Loucy (cell line): Measurements from ENCODE around the gene RAB26.

Source experiments
- H2AFZ ChIP-seq: fragments of 200-600 bp; sonication (generic); 2 replicates; pipeline ENCODE4 v1.6.0; 2016; ENCODE audit warnings: antibody characterized with exemption, mild to moderate bottlenecking, low read length, moderate library complexity
- H3F3A ChIP-seq: fragments of 200-600 bp; 2 replicates; pipeline ENCODE4 v1.6.0; 2016; ENCODE audit warnings: antibody characterized with exemption, low read depth, mild to moderate bottlenecking
- H3K27me3 ChIP-seq: fragments of 200-600 bp; sonication (generic); 2 replicates; pipeline ENCODE4 v1.6.1; 2014; ENCODE audit warnings: low read length, mild to moderate bottlenecking; ENCODE audit not compliant: insufficient read depth, poor library complexity, severe bottlenecking
- H3K36me3 ChIP-seq: fragments of 200-600 bp; sonication (generic); 2 replicates; pipeline ENCODE4 v1.6.1; 2016; ENCODE audit warnings: low read length; ENCODE audit not compliant: insufficient read depth
- H3K4me1 ChIP-seq: fragments of 200-600 bp; sonication (generic); 2 replicates; pipeline ENCODE4 v1.5.1; 2014; ENCODE audit warnings: low read length, mild to moderate bottlenecking; ENCODE audit not compliant: insufficient read depth, poor library complexity, severe bottlenecking
- H3K4me2 ChIP-seq: fragments of 200-600 bp; sonication (generic); 2 replicates; pipeline ENCODE4 v1.6.0; 2014; ENCODE audit warnings: antibody characterized with exemption, low read length, low read depth, mild to moderate bottlenecking; ENCODE audit not compliant: poor library complexity, severe bottlenecking
- H3K4me3 ChIP-seq: fragments of 200-600 bp; sonication (generic); 2 replicates; pipeline ENCODE4 v1.5.1; 2014; ENCODE audit warnings: low read length, mild to moderate bottlenecking, mixed read lengths; ENCODE audit not compliant: poor library complexity, severe bottlenecking
- H3K79me2 ChIP-seq: fragments of 200-600 bp; sonication (generic); 2 replicates; pipeline ENCODE4 v1.6.1; 2014; ENCODE audit warnings: low read length; ENCODE audit not compliant: insufficient read depth
- H3K9ac ChIP-seq: fragments of 200-600 bp; sonication (generic); 2 replicates; pipeline ENCODE4 v1.6.0; 2014; ENCODE audit warnings: mild to moderate bottlenecking, low read depth, low read length, moderate library complexity; ENCODE audit not compliant: poor library complexity, severe bottlenecking
- H3K9me2 ChIP-seq: fragments of 200-600 bp; sonication (generic); replicated peaks from 2 replicates; pipeline ENCODE4 v1.6.1; 2016; ENCODE audit warnings: low read depth, low read length, mixed read lengths
- H3K9me3 ChIP-seq: fragments of 200-600 bp; sonication (generic); 2 replicates; pipeline ENCODE4 v1.6.1; 2014; ENCODE audit warnings: mild to moderate bottlenecking, antibody characterized with exemption, low read length, low read depth; ENCODE audit not compliant: insufficient read depth
- H4K20me1 ChIP-seq: fragments of 200-600 bp; sonication (generic); 2 replicates; pipeline ENCODE4 v1.6.0; 2014; ENCODE audit warnings: antibody characterized with exemption, low read length, mild to moderate bottlenecking; ENCODE audit not compliant: insufficient read depth, poor library complexity, severe bottlenecking
- EZH2phosphoT487 ChIP-seq: fragments of 200-600 bp; IDR thresholded peaks from 2 replicates; pipeline ENCODE4 v1.6.1; 2018; ENCODE audit warnings: antibody characterized with exemption, mild to moderate bottlenecking, moderate library complexity, borderline replicate concordance
- TF ChIP-seq, protein P1 (sequence below): fragments of 200-600 bp; sonication (generic); conservative IDR thresholded peaks from 2 replicates; pipeline ENCODE4 v1.5.1; 2014; ENCODE audit warnings: mild to moderate bottlenecking, antibody characterized with exemption, low read length

RAB26 gene

DNA sequence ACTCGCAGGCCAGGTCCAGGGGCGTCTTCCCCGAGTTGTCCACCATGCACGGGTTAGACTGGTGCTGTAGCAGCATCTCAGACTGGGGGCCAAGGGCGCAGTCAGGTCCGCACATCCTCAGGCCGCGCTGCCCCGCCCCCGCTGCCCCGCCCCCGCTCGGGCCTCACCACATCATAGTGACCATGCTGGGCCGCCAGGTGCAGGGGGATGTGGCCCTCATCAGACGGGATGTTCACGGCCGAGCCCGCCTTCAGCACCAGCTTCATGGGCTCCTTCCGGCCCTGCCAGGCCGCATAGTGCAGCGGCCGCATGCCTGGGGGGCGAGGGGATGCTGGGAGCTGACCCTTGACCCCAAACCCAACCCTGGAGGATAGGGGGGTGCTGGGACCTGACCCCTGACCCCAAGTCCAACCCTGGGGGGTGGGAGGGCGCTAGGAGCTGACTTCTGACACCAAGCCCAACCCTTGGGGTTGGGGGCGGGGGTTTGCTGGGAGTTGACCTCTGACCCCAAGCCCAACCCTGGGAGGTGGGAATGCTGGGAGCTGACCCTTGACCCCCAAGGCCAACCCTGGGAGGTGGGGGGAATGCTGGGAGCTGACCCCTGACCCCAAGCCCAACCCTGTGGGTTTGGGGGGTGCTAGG, 40.9 kb downstream of the RAB26 start:
- no peak overlapping the region for H3K4me2 ChIP-seq
- TF ChIP-seq, protein P1, sequence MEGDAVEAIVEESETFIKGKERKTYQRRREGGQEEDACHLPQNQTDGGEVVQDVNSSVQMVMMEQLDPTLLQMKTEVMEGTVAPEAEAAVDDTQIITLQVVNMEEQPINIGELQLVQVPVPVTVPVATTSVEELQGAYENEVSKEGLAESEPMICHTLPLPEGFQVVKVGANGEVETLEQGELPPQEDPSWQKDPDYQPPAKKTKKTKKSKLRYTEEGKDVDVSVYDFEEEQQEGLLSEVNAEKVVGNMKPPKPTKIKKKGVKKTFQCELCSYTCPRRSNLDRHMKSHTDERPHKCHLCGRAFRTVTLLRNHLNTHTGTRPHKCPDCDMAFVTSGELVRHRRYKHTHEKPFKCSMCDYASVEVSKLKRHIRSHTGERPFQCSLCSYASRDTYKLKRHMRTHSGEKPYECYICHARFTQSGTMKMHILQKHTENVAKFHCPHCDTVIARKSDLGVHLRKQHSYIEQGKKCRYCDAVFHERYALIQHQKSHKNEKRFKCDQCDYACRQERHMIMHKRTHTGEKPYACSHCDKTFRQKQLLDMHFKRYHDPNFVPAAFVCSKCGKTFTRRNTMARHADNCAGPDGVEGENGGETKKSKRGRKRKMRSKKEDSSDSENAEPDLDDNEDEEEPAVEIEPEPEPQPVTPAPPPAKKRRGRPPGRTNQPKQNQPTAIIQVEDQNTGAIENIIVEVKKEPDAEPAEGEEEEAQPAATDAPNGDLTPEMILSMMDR, result no peak
- TF ChIP-seq EZH2phosphoT487, result no peak
- no peak overlapping the region for H2AFZ ChIP-seq
- H3K4me3 ChIP-seq, result no peak overlapping the region
- no peaks in the 10 kb centered on the region for H3K79me2 ChIP-seq
- no peaks in the 10 kb centered on the region for H3K27me3 ChIP-seq
- H4K20me1 ChIP-seq, result no peaks in the 10 kb centered on the region
- no peaks in the 10 kb centered on the region for H3K4me1 ChIP-seq
- H3F3A ChIP-seq, result no peaks in the 10 kb centered on the region
- no peaks in the 10 kb centered on the region for H3K9me2 ChIP-seq
- no peak overlapping the region for H3K9ac ChIP-seq
- H3K9me3 ChIP-seq, result no peaks in the 10 kb centered on the region
- no peaks in the 10 kb centered on the region for H3K36me3 ChIP-seq

DNA sequence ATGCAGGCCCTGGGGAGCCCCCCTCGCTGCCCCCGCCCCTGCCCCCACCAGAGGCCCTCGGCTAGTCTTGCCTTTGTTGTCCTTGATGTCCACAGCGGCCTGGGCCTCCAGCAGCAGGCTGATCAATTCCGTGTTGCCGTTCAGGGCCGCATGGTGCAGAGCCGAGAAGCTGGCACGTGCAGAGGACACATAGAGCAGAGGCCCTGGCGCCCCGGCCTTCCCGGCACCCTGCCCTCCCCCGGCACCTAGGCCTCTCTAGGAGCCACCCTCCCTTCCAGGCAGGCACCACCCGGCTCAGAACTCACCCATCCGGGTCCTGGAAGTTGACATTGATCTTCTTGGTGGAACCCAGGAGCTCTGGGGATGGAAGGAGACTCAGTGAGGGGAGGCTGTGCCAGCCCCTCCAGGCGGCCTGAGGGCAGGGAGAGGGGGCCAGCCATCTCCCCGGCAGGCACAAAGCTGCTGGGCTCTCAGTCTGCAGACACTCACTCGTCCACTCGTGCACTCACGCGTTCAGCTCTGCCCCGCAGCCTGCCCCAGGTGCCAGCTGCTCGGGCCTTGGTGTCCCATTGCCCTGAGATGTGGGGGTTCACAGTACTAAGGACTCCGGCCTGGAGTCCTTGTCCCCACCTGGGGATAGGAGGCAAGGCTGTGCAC, 41.7 kb downstream of the RAB26 start:
- H3K9ac ChIP-seq, result no peak overlapping the region
- no peak overlapping the region for H3K4me2 ChIP-seq
- H3K4me1 ChIP-seq, result no peaks in the 10 kb centered on the region
- H2AFZ ChIP-seq, result no peak overlapping the region
- no peaks in the 10 kb centered on the region for H3K36me3 ChIP-seq
- H3K9me2 ChIP-seq, result no peaks in the 10 kb centered on the region
- TF ChIP-seq, protein P1, result no peak
- TF ChIP-seq EZH2phosphoT487, result no peak
- no peaks in the 10 kb centered on the region for H4K20me1 ChIP-seq
- no peaks in the 10 kb centered on the region for H3K79me2 ChIP-seq
- no peaks in the 10 kb centered on the region for H3F3A ChIP-seq
- H3K4me3 ChIP-seq, result no peak overlapping the region
- no peaks in the 10 kb centered on the region for H3K27me3 ChIP-seq
- no peaks in the 10 kb centered on the region for H3K9me3 ChIP-seq

- H2AFZ ChIP-seq, result no peak overlapping the region
- H3K9me3 ChIP-seq, result no peaks in the 10 kb centered on the region
- H3K9me2 ChIP-seq, result no peaks in the 10 kb centered on the region
- no peaks in the 10 kb centered on the region for H4K20me1 ChIP-seq
- H3K4me3 ChIP-seq, result no peak overlapping the region
- no peak overlapping the region for H3K9ac ChIP-seq
- TF ChIP-seq, protein P1, result no peak
- TF ChIP-seq EZH2phosphoT487, result no peak
- no peaks in the 10 kb centered on the region for H3K4me1 ChIP-seq
- H3F3A ChIP-seq, result no peaks in the 10 kb centered on the region
- H3K27me3 ChIP-seq, result no peaks in the 10 kb centered on the region
- no peaks in the 10 kb centered on the region for H3K36me3 ChIP-seq
- no peaks in the 10 kb centered on the region for H3K79me2 ChIP-seq
- no peak overlapping the region for H3K4me2 ChIP-seq
Observed at GRCh38 chr16:2190659-2191445, 42.4 kb downstream of the RAB26 start.
